ENCODE measurements around the gene CDK4. TPM values are rescaled to one million over a fixed set of nuclear protein-coding genes. Genes with fewer than 3 reads are reported as not detected.

Gene CDK4
- total and polyA plus RNA-seq, 4 donors, result 28.1 to 69.1 (median 38.2) TPM

DNA sequence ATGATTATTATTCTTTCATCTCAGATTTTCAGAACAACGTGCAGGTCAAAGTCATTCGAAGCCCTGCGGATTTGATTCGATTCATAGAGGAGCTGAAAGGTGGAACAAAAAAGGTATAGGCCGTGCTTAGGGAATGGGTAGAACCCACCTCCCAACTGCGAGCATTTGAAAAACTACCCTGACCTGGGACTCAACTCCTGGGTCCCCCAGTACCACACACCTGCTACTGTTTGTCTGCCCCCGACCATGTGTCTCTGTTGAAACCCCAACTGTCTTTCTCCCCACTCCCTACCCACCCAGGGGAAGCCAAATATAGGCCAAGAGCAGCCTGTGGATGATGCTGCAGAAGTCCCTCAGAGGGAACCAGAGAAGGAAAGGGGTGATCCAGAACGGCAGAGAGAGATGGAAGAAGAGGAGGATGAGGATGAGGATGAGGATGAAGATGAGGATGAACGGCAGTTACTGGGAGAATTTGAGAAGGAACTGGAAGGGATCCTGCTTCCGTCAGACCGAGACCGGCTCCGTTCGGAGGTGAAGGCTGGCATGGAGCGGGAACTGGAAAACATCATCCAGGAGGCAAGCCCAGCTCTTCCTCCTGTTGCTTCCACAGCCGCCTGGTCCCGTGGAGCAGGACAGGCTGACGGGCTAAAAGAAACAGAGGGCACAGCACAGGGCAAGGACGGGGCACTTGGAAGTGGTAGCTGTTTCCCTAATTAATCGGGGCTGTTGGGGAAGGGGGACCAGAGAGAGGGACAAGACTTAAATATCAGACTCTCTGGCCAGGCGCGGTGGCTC lies 34.1 kb downstream of the CDK4 start:
- Histone ChIP-seq H3K27ac (ENCODE audit: low read depth in 1 of 2, low read length in 2 of 2) (no peak overlapping the region), H3K4me1 (ENCODE audit: control insufficient read depth in 4 of 4, insufficient read depth in 4 of 4, low read length in 3 of 4) (no peaks in the 10 kb centered on the region), H3K36me3 (ENCODE audit: control insufficient read depth in 4 of 4, insufficient read depth in 3 of 4, low read depth in 1 of 4, low read length in 3 of 4) (peaks cover 14 to 64% (median 52%) of the 10 kb centered on the region in 4 donors), H3K9ac (ENCODE audit: low read depth in 1 of 2, low read length in 2 of 2) (no peak overlapping the region), H3K9me3 (ENCODE audit: control insufficient read depth in 4 of 4, low read length in 3 of 4) (no peaks in the 10 kb centered on the region), H3K4me3 (ENCODE audit: low read depth in 1 of 3, low read length in 3 of 3) (no peak overlapping the region), H3K27me3 (ENCODE audit: control insufficient read depth in 4 of 4, insufficient read depth in 4 of 4, low read length in 3 of 4) (no peaks in the 10 kb centered on the region)
- TF ChIP-seq, protein P1, sequence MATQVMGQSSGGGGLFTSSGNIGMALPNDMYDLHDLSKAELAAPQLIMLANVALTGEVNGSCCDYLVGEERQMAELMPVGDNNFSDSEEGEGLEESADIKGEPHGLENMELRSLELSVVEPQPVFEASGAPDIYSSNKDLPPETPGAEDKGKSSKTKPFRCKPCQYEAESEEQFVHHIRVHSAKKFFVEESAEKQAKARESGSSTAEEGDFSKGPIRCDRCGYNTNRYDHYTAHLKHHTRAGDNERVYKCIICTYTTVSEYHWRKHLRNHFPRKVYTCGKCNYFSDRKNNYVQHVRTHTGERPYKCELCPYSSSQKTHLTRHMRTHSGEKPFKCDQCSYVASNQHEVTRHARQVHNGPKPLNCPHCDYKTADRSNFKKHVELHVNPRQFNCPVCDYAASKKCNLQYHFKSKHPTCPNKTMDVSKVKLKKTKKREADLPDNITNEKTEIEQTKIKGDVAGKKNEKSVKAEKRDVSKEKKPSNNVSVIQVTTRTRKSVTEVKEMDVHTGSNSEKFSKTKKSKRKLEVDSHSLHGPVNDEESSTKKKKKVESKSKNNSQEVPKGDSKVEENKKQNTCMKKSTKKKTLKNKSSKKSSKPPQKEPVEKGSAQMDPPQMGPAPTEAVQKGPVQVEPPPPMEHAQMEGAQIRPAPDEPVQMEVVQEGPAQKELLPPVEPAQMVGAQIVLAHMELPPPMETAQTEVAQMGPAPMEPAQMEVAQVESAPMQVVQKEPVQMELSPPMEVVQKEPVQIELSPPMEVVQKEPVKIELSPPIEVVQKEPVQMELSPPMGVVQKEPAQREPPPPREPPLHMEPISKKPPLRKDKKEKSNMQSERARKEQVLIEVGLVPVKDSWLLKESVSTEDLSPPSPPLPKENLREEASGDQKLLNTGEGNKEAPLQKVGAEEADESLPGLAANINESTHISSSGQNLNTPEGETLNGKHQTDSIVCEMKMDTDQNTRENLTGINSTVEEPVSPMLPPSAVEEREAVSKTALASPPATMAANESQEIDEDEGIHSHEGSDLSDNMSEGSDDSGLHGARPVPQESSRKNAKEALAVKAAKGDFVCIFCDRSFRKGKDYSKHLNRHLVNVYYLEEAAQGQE (IDR thresholded peaks at IDR 0.05), result no peak
- TF ChIP-seq GABPA (IDR thresholded peaks at IDR 0.05 in 1 of 2, conservative IDR thresholded peaks at IDR 0.05 in 1 of 2), result no peak
- TF ChIP-seq ZBTB33 (IDR thresholded peaks at IDR 0.05), result no peak
- TF ChIP-seq JUND (IDR thresholded peaks at IDR 0.05), result no peak
- TF ChIP-seq, protein P2, sequence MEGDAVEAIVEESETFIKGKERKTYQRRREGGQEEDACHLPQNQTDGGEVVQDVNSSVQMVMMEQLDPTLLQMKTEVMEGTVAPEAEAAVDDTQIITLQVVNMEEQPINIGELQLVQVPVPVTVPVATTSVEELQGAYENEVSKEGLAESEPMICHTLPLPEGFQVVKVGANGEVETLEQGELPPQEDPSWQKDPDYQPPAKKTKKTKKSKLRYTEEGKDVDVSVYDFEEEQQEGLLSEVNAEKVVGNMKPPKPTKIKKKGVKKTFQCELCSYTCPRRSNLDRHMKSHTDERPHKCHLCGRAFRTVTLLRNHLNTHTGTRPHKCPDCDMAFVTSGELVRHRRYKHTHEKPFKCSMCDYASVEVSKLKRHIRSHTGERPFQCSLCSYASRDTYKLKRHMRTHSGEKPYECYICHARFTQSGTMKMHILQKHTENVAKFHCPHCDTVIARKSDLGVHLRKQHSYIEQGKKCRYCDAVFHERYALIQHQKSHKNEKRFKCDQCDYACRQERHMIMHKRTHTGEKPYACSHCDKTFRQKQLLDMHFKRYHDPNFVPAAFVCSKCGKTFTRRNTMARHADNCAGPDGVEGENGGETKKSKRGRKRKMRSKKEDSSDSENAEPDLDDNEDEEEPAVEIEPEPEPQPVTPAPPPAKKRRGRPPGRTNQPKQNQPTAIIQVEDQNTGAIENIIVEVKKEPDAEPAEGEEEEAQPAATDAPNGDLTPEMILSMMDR (IDR thresholded peaks at IDR 0.05; ENCODE audit: low read depth, low read length, missing input control), result no peak
- no peak for TF ChIP-seq HNF4G (IDR thresholded peaks at IDR 0.05)
- no peak for TF ChIP-seq RXRA (IDR thresholded peaks at IDR 0.05)
- TF ChIP-seq FOXA2 (IDR thresholded peaks at IDR 0.05), result no peak
- TF ChIP-seq EGR1 (IDR thresholded peaks at IDR 0.05; ENCODE audit: low read depth in 2 of 2), result no peak
- TF ChIP-seq MAX (IDR thresholded peaks at IDR 0.05), result no peak
- TF ChIP-seq SP1 (IDR thresholded peaks at IDR 0.05), result no peak
- TF ChIP-seq ATF3 (IDR thresholded peaks at IDR 0.05), result no peak
- TF ChIP-seq TAF1 (conservative IDR thresholded peaks at IDR 0.05), result no peak
- no peak for TF ChIP-seq RAD21 (IDR thresholded peaks at IDR 0.05)
- no peak for TF ChIP-seq NR2F2 (IDR thresholded peaks at IDR 0.05)
- TF ChIP-seq HNF4A (conservative IDR thresholded peaks at IDR 0.05), result no peak
- no peak for TF ChIP-seq YY1 (IDR thresholded peaks at IDR 0.05)
- 97% methylated on average over 22 of the region's 22 CpGs for WGBS
- no peak for DNase-seq (ENCODE audit: low spot score)
